Esophagus muscularis mucosa (tissue), 4 donors: ENCODE data around the gene ODF4.

Experiments used
- CTCF ChIP-seq, 3 experiments: fragments of 200-600 bp in 2 of 3; fragments of 450-650 bp in 1 of 3; sonication (generic) in 2 of 3; IDR thresholded peaks; one replicate each; pipeline ENCODE4 v1.5.1; 2017 to 2019; ENCODE audit warnings: antibody characterized with exemption in 3 of 3, mild to moderate bottlenecking in 2 of 3, moderate library complexity in 1 of 3
- EP300 ChIP-seq: sonication (generic); formaldehyde crosslinking; IDR thresholded peaks from one replicate; pipeline ENCODE4 v1.6.1; 2017; ENCODE audit warnings: antibody characterized with exemption
- POLR2A ChIP-seq: fragments of 450-650 bp; IDR thresholded peaks from one replicate; pipeline ENCODE4 v1.6.1; 2017; ENCODE audit warnings: antibody characterized with exemption, moderate library complexity, mild to moderate bottlenecking, low read depth

DNA sequence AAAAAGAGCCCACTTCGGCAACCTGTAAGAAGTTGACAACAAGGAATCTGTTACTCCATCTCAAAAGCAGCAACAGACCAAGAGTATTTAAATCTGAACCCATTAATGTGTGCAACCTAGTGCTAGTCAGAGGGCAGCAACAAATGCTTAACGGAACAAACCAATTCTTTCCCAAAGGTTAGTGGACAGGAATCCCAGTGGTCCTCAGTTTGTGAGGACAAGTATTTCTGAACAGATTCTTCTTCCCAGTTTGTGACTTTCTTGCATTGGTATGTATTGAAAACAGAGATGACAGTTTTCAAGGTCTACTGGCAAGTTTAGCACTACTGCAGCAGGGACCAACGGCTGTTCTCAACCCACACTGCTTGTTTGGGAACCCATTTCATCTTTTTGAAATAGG is 40.4 kb downstream of the ODF4 start:
- TF ChIP-seq CTCF (IDR thresholded peaks at IDR 0.05) (no peak), POLR2A (no peak), EP300 (no peak)
